ENCODE results near the gene SLC16A4. TPM values are rescaled to one million over a fixed set of nuclear protein-coding genes. Genes with fewer than 3 reads are reported as not detected.
A peak's percentile ranks its signal among the peaks of the same experiment; 100 is the strongest.
"Not testable (repeated sequence)": the region's sequence is repeated elsewhere in the genome, so short reads cannot be mapped to it uniquely, and the experiment has no call there.

SLC16A4 gene
- total RNA-seq, 4 donors from 2014 or later, result 0.88 to 4.5 (median 4.2) TPM; not detected in 1

- no peak overlapping the region for H3K4me3 ChIP-seq
- intact Hi-C loops (cut with DNase I), result no loop called here
- no peak for DNase-seq
- no peaks in the 10 kb centered on the region for H3K27me3 ChIP-seq
- peaks cover 7 to 70% (median 38%) of the 10 kb centered on the region in 3 donors for H3K36me3 ChIP-seq
- WGBS, 2 donors, result 93 to 94% methylated on average over 5 of the region's 5 CpGs
- TF ChIP-seq POLR2A (IDR thresholded peaks at IDR 0.05) (no peak), CTCF (IDR thresholded peaks at IDR 0.05) (no peak)
- no peaks in the 10 kb centered on the region for H3K9me3 ChIP-seq
- H3K4me1 ChIP-seq, result peaks cover 4 to 34% (median 15%) of the 10 kb centered on the region in 3 donors
- no peak overlapping the region for H3K27ac ChIP-seq
Measured at GRCh38 chr1:110403805-110404204, 13.0 kb upstream of the SLC16A4 start.

GRCh38 chr1:110396259-110396958 is 5.6 kb upstream of the SLC16A4 start:
- H3K27ac ChIP-seq; intact Hi-C loops (cut with DNase I); DNase-seq; H3K27me3 ChIP-seq; H3K9me3 ChIP-seq; H3K4me3 ChIP-seq: not testable (repeated sequence)
- Histone ChIP-seq H3K4me1 (peaks cover 0 to 31% (median 5%) of the 10 kb centered on the region in 3 donors), H3K36me3 (peaks cover 0 to 59% (median 10%) of the 10 kb centered on the region in 3 donors)
- no CpG with 5 or more reads among the region's 48 CpGs for WGBS, 2 donors

- peaks cover 0 to 42% (median 5%) of the 10 kb centered on the region in 3 donors for H3K4me1 ChIP-seq
- H3K9me3 ChIP-seq, result no peaks in the 10 kb centered on the region
- TF ChIP-seq CTCF (IDR thresholded peaks at IDR 0.05) (no peak), POLR2A (IDR thresholded peaks at IDR 0.05) (no peak)
- WGBS, 2 donors, result 71 to 86% methylated on average over 3 of the region's 3 CpGs
- H3K27me3 ChIP-seq, result no peaks in the 10 kb centered on the region
- H3K4me3 ChIP-seq, result no peak overlapping the region
- H3K36me3 ChIP-seq, result peaks cover 0 to 40% (median 0%) of the 10 kb centered on the region in 3 donors
- peak overlapping the region in 3 of 4 donors; percentile 15 to 78 (median 38) for H3K27ac ChIP-seq
- intact Hi-C loops (cut with DNase I), result no loop called here
- no peak for DNase-seq
Measured at GRCh38 chr1:110394493-110394820, 3.6 kb upstream of the SLC16A4 start.

GRCh38 chr1:110393691-110394492 is 3.1 kb upstream of the SLC16A4 start:
- no peak overlapping the region for H3K4me3 ChIP-seq
- TF ChIP-seq CTCF (IDR thresholded peaks at IDR 0.05) (no peak), POLR2A (IDR thresholded peaks at IDR 0.05) (no peak)
- intact Hi-C loops (cut with DNase I), result no loop called here
- H3K4me1 ChIP-seq, result peaks cover 0 to 42% (median 5%) of the 10 kb centered on the region in 3 donors
- H3K9me3 ChIP-seq, result no peaks in the 10 kb centered on the region
- peaks cover 0 to 34% (median 0%) of the 10 kb centered on the region in 3 donors for H3K36me3 ChIP-seq
- H3K27me3 ChIP-seq, result no peaks in the 10 kb centered on the region
- 42 to 50% methylated on average over 3 of the region's 3 CpGs for WGBS, 2 donors
- H3K27ac ChIP-seq, result peak overlapping the region in 3 of 4 donors; percentile 15 to 78 (median 38)
- no peak for DNase-seq

- H3K4me3 ChIP-seq, result no peak overlapping the region
- no peaks in the 10 kb centered on the region for H3K27me3 ChIP-seq
- peak overlapping the region in 2 of 4 donors; percentile 38 to 78 for H3K27ac ChIP-seq
- TF ChIP-seq CTCF (IDR thresholded peaks at IDR 0.05), result no peak
- TF ChIP-seq POLR2A (IDR thresholded peaks at IDR 0.05), result no peak
- H3K4me1 ChIP-seq, result peaks cover 0 to 42% (median 5%) of the 10 kb centered on the region in 3 donors
- peaks cover 0 to 28% (median 0%) of the 10 kb centered on the region in 3 donors for H3K36me3 ChIP-seq
- 55 to 80% methylated on average over 2 of the region's 2 CpGs for WGBS, 2 donors
- H3K9me3 ChIP-seq, result no peaks in the 10 kb centered on the region
- intact Hi-C loops (cut with DNase I), result no loop called here
- no peak for DNase-seq
Measured at GRCh38 chr1:110393286-110393685, 2.5 kb upstream of the SLC16A4 start.
